Neural cell (in vitro differentiated cells): ENCODE measurements around the gene MPZL1. TPM values are rescaled to one million over a fixed set of nuclear protein-coding genes. Genes with fewer than 3 reads are reported as not detected.

ENCODE experiments used
- H2AFZ ChIP-seq: fragments of 200-600, 300-800 bp; sonication (generic), shearing (Covaris generic); 2 replicates; pipeline ENCODE4 v1.6.0; 2014; ENCODE audit warnings: low read depth, mild to moderate bottlenecking, antibody characterized with exemption, low read length, moderate library complexity
- H3F3A ChIP-seq: fragments of 200-600 bp; shearing (Covaris generic); 2 replicates; pipeline ENCODE4 v1.6.1; 2016; ENCODE audit warnings: mild to moderate bottlenecking, moderate library complexity, mixed read lengths, antibody characterized with exemption, low read length; ENCODE audit not compliant: insufficient read depth, poor library complexity, severe bottlenecking
- H3K27ac ChIP-seq: fragments of 200-600, 300-800 bp; sonication (generic), shearing (Covaris generic); 2 replicates; pipeline ENCODE4 v1.5.1; 2014; ENCODE audit warnings: mild to moderate bottlenecking, low read length, moderate library complexity
- H3K27me3 ChIP-seq: fragments of 300-800, 200-600 bp; sonication (generic), shearing (Covaris generic); 2 replicates; pipeline ENCODE4 v1.6.0; 2014; ENCODE audit warnings: mild to moderate bottlenecking, low read depth, low read length, moderate library complexity; ENCODE audit not compliant: insufficient read depth
- H3K36me3 ChIP-seq: fragments of 300-800, 200-600 bp; sonication (generic), shearing (Covaris generic); 2 replicates; pipeline ENCODE4 v1.5.1; 2014; ENCODE audit warnings: mild to moderate bottlenecking, antibody characterized with exemption, low read length, moderate library complexity; ENCODE audit not compliant: insufficient read depth
- H3K4me2 ChIP-seq: fragments of 300-800, 200-600 bp; sonication (generic), shearing (Covaris generic); 2 replicates; pipeline ENCODE4 v1.6.0; 2014; ENCODE audit warnings: mild to moderate bottlenecking, low read length
- H3K4me3 ChIP-seq: fragments of 300-800, 200-600 bp; sonication (generic), shearing (Covaris generic); 2 replicates; pipeline ENCODE4 v1.5.1; 2014; ENCODE audit warnings: mild to moderate bottlenecking, low read length, moderate library complexity
- H3K79me2 ChIP-seq: fragments of 200-600 bp; shearing (Covaris generic); replicated peaks from 2 replicates; pipeline ENCODE4 v1.6.0; 2014; ENCODE audit warnings: mild to moderate bottlenecking, low read length, moderate library complexity; ENCODE audit not compliant: insufficient read depth
- H3K9ac ChIP-seq: fragments of 300-800, 200-600 bp; sonication (generic), shearing (Covaris generic); 2 replicates; pipeline ENCODE4 v1.6.1; 2016; ENCODE audit warnings: mild to moderate bottlenecking, low read length, mixed read lengths
- H3K9me2 ChIP-seq: fragments of 200-600 bp; shearing (Covaris generic); 2 replicates; pipeline ENCODE4 v1.6.1; 2016; ENCODE audit warnings: mild to moderate bottlenecking, low read length, mixed read lengths; ENCODE audit not compliant: insufficient read depth
- H3K9me3 ChIP-seq: fragments of 200-600, 300-800 bp; sonication (generic), shearing (Covaris generic); 2 replicates; pipeline ENCODE4 v1.6.1; 2016; ENCODE audit warnings: mild to moderate bottlenecking, mixed run types, low read length, moderate library complexity, mixed read lengths
- H4K20me1 ChIP-seq: fragments of 200-600 bp; shearing (Covaris generic); 2 replicates; pipeline ENCODE4 v1.6.1; 2016; ENCODE audit warnings: mild to moderate bottlenecking, mixed run types; ENCODE audit not compliant: insufficient read depth
- CTCF ChIP-seq: fragments of 450-650 bp; IDR thresholded peaks from 2 replicates; pipeline ENCODE4 v1.5.1; 2014; ENCODE audit warnings: antibody characterized with exemption, mild to moderate bottlenecking, moderate library complexity; ENCODE audit not compliant: poor library complexity, severe bottlenecking
- EP300 ChIP-seq: fragments of 450-650 bp; conservative IDR thresholded peaks from 2 replicates; pipeline ENCODE4 v1.6.1; 2014; ENCODE audit warnings: antibody characterized with exemption, mild to moderate bottlenecking, moderate library complexity; ENCODE audit not compliant: poor library complexity, severe bottlenecking
- EZH2 ChIP-seq: fragments of 200-600, 300-800 bp; shearing (Covaris generic), sonication (generic); IDR thresholded peaks from 2 replicates; pipeline ENCODE4 v1.6.1; 2014; ENCODE audit warnings: antibody characterized with exemption, low read length, borderline replicate concordance, mild to moderate bottlenecking; ENCODE audit not compliant: insufficient read depth, poor library complexity, severe bottlenecking
- MXI1 ChIP-seq: fragments of 450-650 bp; conservative IDR thresholded peaks from 2 replicates; pipeline ENCODE4 v1.6.1; 2014; ENCODE audit warnings: antibody characterized with exemption, mild to moderate bottlenecking; ENCODE audit not compliant: poor library complexity, severe bottlenecking
- POLR2AphosphoS5 ChIP-seq: IDR thresholded peaks from 2 replicates; pipeline ENCODE4 v1.6.1; 2012
- RAD21 ChIP-seq: fragments of 450-650 bp; conservative IDR thresholded peaks from 2 replicates; pipeline ENCODE4 v1.6.1; 2014; ENCODE audit warnings: antibody characterized with exemption, mild to moderate bottlenecking, moderate library complexity
- REST ChIP-seq: IDR thresholded peaks from 2 replicates; pipeline ENCODE4 v1.6.1; 2012; ENCODE audit warnings: borderline replicate concordance
- SMC3 ChIP-seq: fragments of 450-650 bp; conservative IDR thresholded peaks from 2 replicates; pipeline ENCODE4 v1.6.1; 2014; ENCODE audit warnings: antibody characterized with exemption, mild to moderate bottlenecking, moderate library complexity; ENCODE audit not compliant: poor library complexity
- TAF1 ChIP-seq: IDR thresholded peaks from 2 replicates; pipeline ENCODE4 v1.6.1; 2012; ENCODE audit warnings: low read depth
- polyA plus RNA-seq: library from polyadenylated mRNA; depleted of rRNA; stranded (reverse); fragments of >200 nt; gene quantifications from 2 replicates; pipeline ENCODE4 v1.2.3, GENCODE V29; 2014

The MPZL1 gene
- polyA plus RNA-seq, 1 donor from 2014 or later = 167 TPM

GRCh38 chr1:167820684-167821355 lies 99.0 kb downstream of the MPZL1 start:
- Histone ChIP-seq H3K9ac (no peak overlapping the region), H3K27me3 (no peaks in the 10 kb centered on the region), H3K4me3 (no peak overlapping the region), H4K20me1 (no peaks in the 10 kb centered on the region), H3F3A (no peaks in the 10 kb centered on the region), H3K9me3 (peaks cover 1% of the 10 kb centered on the region), H3K4me2 (no peak overlapping the region), H3K36me3 (no peaks in the 10 kb centered on the region), H3K27ac (no peak overlapping the region), H2AFZ (no peak overlapping the region), H3K79me2 (no peaks in the 10 kb centered on the region), H3K9me2 (no peaks in the 10 kb centered on the region)
- TF ChIP-seq REST (no peak), EP300 (no peak), POLR2AphosphoS5 (no peak), TAF1 (no peak), CTCF (no peak), MXI1 (no peak), SMC3 (no peak), RAD21 (no peak), EZH2 (no peak)

- no peaks in the 10 kb centered on the region for H3K9me2 ChIP-seq
- H4K20me1 ChIP-seq = no peaks in the 10 kb centered on the region
- TF ChIP-seq REST = no peak
- TF ChIP-seq EP300 = no peak
- no peak for TF ChIP-seq MXI1
- no peaks in the 10 kb centered on the region for H3F3A ChIP-seq
- no peak overlapping the region for H3K4me2 ChIP-seq
- H3K27me3 ChIP-seq = no peaks in the 10 kb centered on the region
- H2AFZ ChIP-seq = no peak overlapping the region
- no peaks in the 10 kb centered on the region for H3K79me2 ChIP-seq
- no peaks in the 10 kb centered on the region for H3K9me3 ChIP-seq
- no peak overlapping the region for H3K27ac ChIP-seq
- H3K9ac ChIP-seq = no peak overlapping the region
- H3K4me3 ChIP-seq = no peak overlapping the region
- H3K36me3 ChIP-seq = no peaks in the 10 kb centered on the region
These were observed 99.5 kb downstream of the MPZL1 start for GRCh38 chr1:167821356-167821685.
